Calu3 (cell line): ENCODE measurements around the gene SUV39H1. TPM values are rescaled to one million over a fixed set of nuclear protein-coding genes. Genes with fewer than 3 reads are reported as not detected.
"Not testable (repeated sequence)": the region's sequence is repeated elsewhere in the genome, so short reads cannot be mapped to it uniquely, and the experiment has no call there.

Experiments used
- BruUV-seq: library from RNA; stranded (reverse); fragments of 400-500 nt; replicated peaks from 2 replicates; lab custom pipeline; 2021; lab: Mats Ljungman, UMichigan
- CTCF ChIA-PET: fragments of 300-600 bp; sonication (Branson Sonifier 250); formaldehyde crosslinking; loops from one replicate; lab custom pipeline; 2022; ENCODE audit warnings: antibody characterized with exemption; lab: Charles Lee
- DNase-seq: peaks from one replicate; pipeline ENCODE4 v3.0.0; 2022
- H3K27ac Mint-ChIP-seq: one replicate; pipeline ENCODE4 v1.8.0; 2022; ENCODE audit warnings: mixed read lengths; ENCODE audit not compliant: unreplicated experiment
- H3K27me3 Mint-ChIP-seq: one replicate; pipeline ENCODE4 v1.8.0; 2022; ENCODE audit warnings: mixed read lengths; ENCODE audit not compliant: unreplicated experiment
- H3K36me3 Mint-ChIP-seq: one replicate; pipeline ENCODE4 v1.8.0; 2022; ENCODE audit warnings: mild to moderate bottlenecking, moderate library complexity, mixed read lengths; ENCODE audit not compliant: insufficient read depth, unreplicated experiment
- H3K4me1 Mint-ChIP-seq: one replicate; pipeline ENCODE4 v1.8.0; 2022; ENCODE audit warnings: mild to moderate bottlenecking, low read depth, mixed read lengths; ENCODE audit not compliant: unreplicated experiment
- H3K4me3 Mint-ChIP-seq: one replicate; pipeline ENCODE4 v1.8.0; 2022; ENCODE audit warnings: mild to moderate bottlenecking, low read depth, moderate library complexity, mixed read lengths; ENCODE audit not compliant: unreplicated experiment
- H3K9me3 Mint-ChIP-seq: one replicate; pipeline ENCODE4 v1.8.0; 2022; ENCODE audit warnings: low read depth, mixed read lengths; ENCODE audit not compliant: unreplicated experiment
- CTCF ChIP-seq: fragments of 200-600 bp; IDR thresholded peaks from one replicate; pipeline ENCODE4 v1.8.0; 2022; ENCODE audit warnings: antibody characterized with exemption; ENCODE audit not compliant: unreplicated experiment
- intact Hi-C: fragments of 100-400 bp; cut with micrococcal nuclease; formaldehyde crosslinking; loops from one replicate; pipeline ENCODE4 v1.10.0; 2022; ENCODE audit not compliant: unreplicated experiment
- total RNA-seq: library from RNA; stranded (reverse); gene quantifications from 2 replicates; pipeline ENCODE4 v1.2.3, GENCODE V29; 2022

The SUV39H1 gene
- total RNA-seq, 1 experiment from 2014 or later, result 20.8 TPM

GRCh38 chrX:48677516-48677915 lies 19.0 kb upstream of the SUV39H1 start:
- peaks cover 24% of the 10 kb centered on the region for H3K36me3 Mint-ChIP-seq
- intact Hi-C loops, result no loop called here
- no peaks in the 10 kb centered on the region for H3K9me3 Mint-ChIP-seq
- CTCF ChIA-PET, result no interaction called here
- no peak for DNase-seq
- peak overlapping the region; percentile 96 for H3K4me3 Mint-ChIP-seq
- TF ChIP-seq CTCF, result no peak
- peaks cover 9% of the 10 kb centered on the region for H3K4me1 Mint-ChIP-seq
- no peaks in the 10 kb centered on the region for H3K27me3 Mint-ChIP-seq
- BruUV-seq, result no TSS peak
- peak overlapping the region; percentile 79 for H3K27ac Mint-ChIP-seq

GRCh38 chrX:48680467-48680866 lies 16.1 kb upstream of the SUV39H1 start:
- H3K36me3 Mint-ChIP-seq, result peaks cover 17% of the 10 kb centered on the region
- H3K9me3 Mint-ChIP-seq, DNase-seq, H3K4me1 Mint-ChIP-seq, H3K27ac Mint-ChIP-seq, H3K4me3 Mint-ChIP-seq, intact Hi-C loops, CTCF ChIA-PET, BruUV-seq: not testable (repeated sequence)
- H3K27me3 Mint-ChIP-seq, result peaks cover 22% of the 10 kb centered on the region

- not testable (repeated sequence) for H3K4me3 Mint-ChIP-seq
These were observed 15.6 kb upstream of the SUV39H1 start for GRCh38 chrX:48680925-48681324.

GRCh38 chrX:48681539-48682183 lies 14.9 kb upstream of the SUV39H1 start:
- H3K9me3 Mint-ChIP-seq, result no peaks in the 10 kb centered on the region
- BruUV-seq, result no TSS peak

More at GRCh38 chrX:48680925-48681324, 15.6 kb upstream of the SUV39H1 start:
- DNase-seq, H3K27ac Mint-ChIP-seq, CTCF ChIA-PET, BruUV-seq, H3K9me3 Mint-ChIP-seq, H3K4me1 Mint-ChIP-seq, intact Hi-C loops: not testable (repeated sequence)
- Mint-ChIP-seq H3K27me3 (peaks cover 27% of the 10 kb centered on the region), H3K36me3 (peaks cover 13% of the 10 kb centered on the region)

GRCh38 chrX:48682795-48683194 lies 13.7 kb upstream of the SUV39H1 start:
- H3K36me3 Mint-ChIP-seq, H3K9me3 Mint-ChIP-seq, H3K4me3 Mint-ChIP-seq, BruUV-seq, H3K27ac Mint-ChIP-seq, CTCF ChIA-PET, DNase-seq, H3K4me1 Mint-ChIP-seq, intact Hi-C loops: not testable (repeated sequence)
- peaks cover 45% of the 10 kb centered on the region for H3K27me3 Mint-ChIP-seq

More at GRCh38 chrX:48681539-48682183, 14.9 kb upstream of the SUV39H1 start:
- DNase-seq, result no peak
- H3K4me3 Mint-ChIP-seq, result no peak overlapping the region
- peaks cover 5% of the 10 kb centered on the region for H3K36me3 Mint-ChIP-seq
- CTCF ChIA-PET, result no interaction called here
- peaks cover 9% of the 10 kb centered on the region for H3K4me1 Mint-ChIP-seq
- H3K27ac Mint-ChIP-seq, result no peak overlapping the region
- no peak for TF ChIP-seq CTCF
- H3K27me3 Mint-ChIP-seq, result peaks cover 34% of the 10 kb centered on the region
- intact Hi-C loops, result no loop called here
